ENCODE data around the gene CHD9.
A peak's percentile ranks its signal among the peaks of the same experiment; 100 is the strongest.

The CHD9 gene

GRCh38 chr16:53207810-53208752, 153.3 kb downstream of the CHD9 start:
- peak; percentile 33; the same call in 1 of the 2 replicates for TF ChIP-seq CTCF (IDR thresholded peaks at IDR 0.05; ENCODE audit: borderline replicate concordance, insufficient read depth, low read depth, low read length)
- H3K4me3 ChIP-seq (ENCODE audit: low read depth, low read length), result peak overlapping the region; percentile 45

GRCh38 chr16:53209429-53209828, 154.6 kb downstream of the CHD9 start:
- H3K4me3 ChIP-seq (ENCODE audit: low read depth, low read length), result peak overlapping the region; percentile 52
- TF ChIP-seq CTCF (IDR thresholded peaks at IDR 0.05; ENCODE audit: borderline replicate concordance, insufficient read depth, low read depth, low read length), result no peak

- peak overlapping the region; percentile 52 for H3K4me3 ChIP-seq (ENCODE audit: low read depth, low read length)
- TF ChIP-seq CTCF (IDR thresholded peaks at IDR 0.05; ENCODE audit: borderline replicate concordance, insufficient read depth, low read depth, low read length), result no peak
Observed at GRCh38 chr16:53209877-53210276, 155.1 kb downstream of the CHD9 start.

GRCh38 chr16:53211253-53211652, 156.5 kb downstream of the CHD9 start:
- no peak overlapping the region for H3K4me3 ChIP-seq (ENCODE audit: low read depth, low read length)
- TF ChIP-seq CTCF (IDR thresholded peaks at IDR 0.05; ENCODE audit: borderline replicate concordance, insufficient read depth, low read depth, low read length), result no peak

- no peak for TF ChIP-seq CTCF (IDR thresholded peaks at IDR 0.05; ENCODE audit: borderline replicate concordance, insufficient read depth, low read depth, low read length)
- no peak overlapping the region for H3K4me3 ChIP-seq (ENCODE audit: low read depth, low read length)
Observed at GRCh38 chr16:53212893-53213223, 158.1 kb downstream of the CHD9 start.

GRCh38 chr16:53213542-53213941, 158.8 kb downstream of the CHD9 start:
- H3K4me3 ChIP-seq (ENCODE audit: low read depth, low read length), result no peak overlapping the region
- no peak for TF ChIP-seq CTCF (IDR thresholded peaks at IDR 0.05; ENCODE audit: borderline replicate concordance, insufficient read depth, low read depth, low read length)

GRCh38 chr16:53216798-53217197, 162.0 kb downstream of the CHD9 start:
- H3K4me3 ChIP-seq (ENCODE audit: low read depth, low read length), result no peak overlapping the region
- TF ChIP-seq CTCF (IDR thresholded peaks at IDR 0.05; ENCODE audit: borderline replicate concordance, insufficient read depth, low read depth, low read length), result no peak
